Uterus (tissue), 4 donors: ENCODE results near the gene SDHA. TPM values are rescaled to one million over a fixed set of nuclear protein-coding genes. Genes with fewer than 3 reads are reported as not detected.

Experiments used
- DNase-seq, 2 donors: peaks; one replicate each; pipeline ENCODE4 v3.0.0-alpha.2; 2019 to 2020
- H3K27ac ChIP-seq, 2 donors: fragments of 200-600 bp; sonication (generic); 1 replicate in 1 of 2; 2 replicates in 1 of 2; pipeline ENCODE4 v1.5.1; 2016 to 2018
- H3K27me3 ChIP-seq, 2 donors: fragments of 200-600 bp; sonication (generic); one replicate each; pipeline ENCODE4 v1.5.1; 2018 to 2019; ENCODE audit warnings: control low read depth in 1 of 2
- H3K36me3 ChIP-seq, 2 donors: fragments of 200-600 bp; sonication (generic); one replicate each; pipeline ENCODE4 v1.5.1; 2019; ENCODE audit warnings: control low read depth in 1 of 2
- H3K4me1 ChIP-seq, 2 donors: fragments of 200-600 bp; sonication (generic); one replicate each; pipeline ENCODE4 v1.5.1; 2018 to 2019; ENCODE audit warnings: control low read depth in 1 of 2
- H3K4me3 ChIP-seq, 2 donors: fragments of 200-600 bp; sonication (generic); 1 replicate in 1 of 2; 2 replicates in 1 of 2; pipeline ENCODE4 v1.5.1; 2018 to 2019; ENCODE audit warnings: mild to moderate bottlenecking in 1 of 2
- H3K9me3 ChIP-seq, 2 donors: fragments of 200-600 bp; sonication (generic); one replicate each; pipeline ENCODE4 v1.5.1; 2019; ENCODE audit warnings: control low read depth in 1 of 2
- POLR2A ChIP-seq, 2 donors: fragments of 450-650 bp; IDR thresholded peaks; one replicate each; pipeline ENCODE4 v1.6.1; 2016; ENCODE audit warnings: antibody characterized with exemption in 2 of 2, mild to moderate bottlenecking in 1 of 2, moderate library complexity in 1 of 2
- intact Hi-C: fragments of 100-400 bp; cut with DNase I; formaldehyde crosslinking; loops from one replicate; pipeline ENCODE4 v1.15.1; 2023; ENCODE audit warnings: low total_unique reads
- total RNA-seq, 4 donors: library from RNA; depleted of rRNA in 3 of 4; stranded (reverse); fragments of >200 nt in 3 of 4; gene quantifications; one replicate each; pipeline versions ENCODE4 v1.1.0 to v1.2.4, GENCODE V29; 2014 to 2023
- TF ChIP-seq, protein P1 (sequence below), 4 experiments: fragments of 200-600 bp in 2 of 4; fragments of 450-650 bp in 2 of 4; sonication (generic) in 2 of 4; IDR thresholded peaks; one replicate each; pipeline ENCODE4 v1.5.1; 2016 to 2019; ENCODE audit warnings: antibody characterized with exemption in 4 of 4, mild to moderate bottlenecking in 2 of 4, moderate library complexity in 1 of 4
- donor health status: DM: yes; HTN: yes; CAD: no.

SDHA gene
- total RNA-seq, 4 donors from 2014 or later: 39.1 to 97.1 (median 65.4) TPM

DNA sequence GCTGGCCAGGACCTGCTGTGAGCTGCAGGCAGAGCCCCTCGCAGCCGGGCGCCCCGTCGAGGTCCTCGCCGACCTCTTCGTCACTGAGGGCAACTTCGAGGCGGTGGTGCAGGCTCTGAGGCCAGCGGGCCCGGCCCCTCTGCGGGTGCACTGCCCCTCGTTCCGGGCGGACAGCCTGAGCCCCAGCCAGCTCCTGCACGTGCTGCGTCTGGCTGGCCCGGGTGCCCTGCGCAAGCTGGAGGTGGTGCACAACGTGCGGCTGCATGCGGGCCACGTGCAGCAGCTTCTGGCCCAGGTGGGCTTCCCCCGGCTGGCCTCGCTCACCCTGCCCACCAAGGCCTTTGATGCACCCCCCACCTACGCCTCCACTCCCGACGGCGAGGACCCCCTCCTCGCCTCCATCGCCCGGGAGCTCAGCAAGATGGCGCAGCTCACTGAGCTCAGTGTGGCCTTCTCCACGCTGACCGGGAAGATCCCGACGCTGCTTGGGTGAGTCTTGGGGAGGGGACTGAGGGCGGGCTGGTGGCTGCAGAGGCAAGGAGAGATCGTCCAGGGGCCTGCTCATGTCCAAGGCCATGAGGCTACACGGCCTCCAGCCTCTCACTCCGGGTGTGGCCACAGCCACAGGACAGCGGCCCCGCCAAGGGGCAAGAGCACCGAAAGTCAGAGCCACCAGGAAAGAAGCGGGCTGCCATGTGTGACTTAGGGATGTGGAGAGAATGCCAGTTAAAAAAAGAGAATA, 26.0 kb upstream of the SDHA start:
- no peak overlapping the region for H3K4me3 ChIP-seq
- no peak overlapping the region for H3K27ac ChIP-seq
- H3K4me1 ChIP-seq: peaks cover 0 to 4% of the 10 kb centered on the region in 2 donors
- intact Hi-C loops: no loop called here
- H3K9me3 ChIP-seq: no peaks in the 10 kb centered on the region
- H3K36me3 ChIP-seq: no peaks in the 10 kb centered on the region
- DNase-seq: no peak
- H3K27me3 ChIP-seq: no peaks in the 10 kb centered on the region
- no peak for TF ChIP-seq POLR2A (IDR thresholded peaks at IDR 0.05)
- TF ChIP-seq, protein P1, sequence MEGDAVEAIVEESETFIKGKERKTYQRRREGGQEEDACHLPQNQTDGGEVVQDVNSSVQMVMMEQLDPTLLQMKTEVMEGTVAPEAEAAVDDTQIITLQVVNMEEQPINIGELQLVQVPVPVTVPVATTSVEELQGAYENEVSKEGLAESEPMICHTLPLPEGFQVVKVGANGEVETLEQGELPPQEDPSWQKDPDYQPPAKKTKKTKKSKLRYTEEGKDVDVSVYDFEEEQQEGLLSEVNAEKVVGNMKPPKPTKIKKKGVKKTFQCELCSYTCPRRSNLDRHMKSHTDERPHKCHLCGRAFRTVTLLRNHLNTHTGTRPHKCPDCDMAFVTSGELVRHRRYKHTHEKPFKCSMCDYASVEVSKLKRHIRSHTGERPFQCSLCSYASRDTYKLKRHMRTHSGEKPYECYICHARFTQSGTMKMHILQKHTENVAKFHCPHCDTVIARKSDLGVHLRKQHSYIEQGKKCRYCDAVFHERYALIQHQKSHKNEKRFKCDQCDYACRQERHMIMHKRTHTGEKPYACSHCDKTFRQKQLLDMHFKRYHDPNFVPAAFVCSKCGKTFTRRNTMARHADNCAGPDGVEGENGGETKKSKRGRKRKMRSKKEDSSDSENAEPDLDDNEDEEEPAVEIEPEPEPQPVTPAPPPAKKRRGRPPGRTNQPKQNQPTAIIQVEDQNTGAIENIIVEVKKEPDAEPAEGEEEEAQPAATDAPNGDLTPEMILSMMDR (IDR thresholded peaks at IDR 0.05): no peak

DNA sequence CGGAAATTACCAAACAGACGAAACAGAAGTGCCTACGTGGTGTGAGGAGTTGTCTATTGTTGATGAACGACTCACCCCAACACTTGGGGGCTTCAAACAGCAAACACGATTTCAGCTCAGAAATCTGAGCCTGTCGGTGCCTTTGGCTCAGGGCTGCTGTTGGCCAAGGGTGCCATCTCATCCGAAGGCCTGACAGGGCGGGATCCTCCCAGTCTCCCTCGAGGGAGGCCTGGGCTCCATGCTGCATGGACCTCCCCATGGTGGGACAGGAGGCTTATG, 25.5 kb upstream of the SDHA start:
- no peak overlapping the region for H3K4me3 ChIP-seq
- H3K27ac ChIP-seq: no peak overlapping the region
- DNase-seq: no peak
- peaks cover 0 to 4% of the 10 kb centered on the region in 2 donors for H3K4me1 ChIP-seq
- H3K9me3 ChIP-seq: no peaks in the 10 kb centered on the region
- no peaks in the 10 kb centered on the region for H3K36me3 ChIP-seq
- no peak for TF ChIP-seq POLR2A (IDR thresholded peaks at IDR 0.05)
- TF ChIP-seq, protein P1 (IDR thresholded peaks at IDR 0.05): no peak
- intact Hi-C loops: no loop called here
- no peaks in the 10 kb centered on the region for H3K27me3 ChIP-seq

DNA sequence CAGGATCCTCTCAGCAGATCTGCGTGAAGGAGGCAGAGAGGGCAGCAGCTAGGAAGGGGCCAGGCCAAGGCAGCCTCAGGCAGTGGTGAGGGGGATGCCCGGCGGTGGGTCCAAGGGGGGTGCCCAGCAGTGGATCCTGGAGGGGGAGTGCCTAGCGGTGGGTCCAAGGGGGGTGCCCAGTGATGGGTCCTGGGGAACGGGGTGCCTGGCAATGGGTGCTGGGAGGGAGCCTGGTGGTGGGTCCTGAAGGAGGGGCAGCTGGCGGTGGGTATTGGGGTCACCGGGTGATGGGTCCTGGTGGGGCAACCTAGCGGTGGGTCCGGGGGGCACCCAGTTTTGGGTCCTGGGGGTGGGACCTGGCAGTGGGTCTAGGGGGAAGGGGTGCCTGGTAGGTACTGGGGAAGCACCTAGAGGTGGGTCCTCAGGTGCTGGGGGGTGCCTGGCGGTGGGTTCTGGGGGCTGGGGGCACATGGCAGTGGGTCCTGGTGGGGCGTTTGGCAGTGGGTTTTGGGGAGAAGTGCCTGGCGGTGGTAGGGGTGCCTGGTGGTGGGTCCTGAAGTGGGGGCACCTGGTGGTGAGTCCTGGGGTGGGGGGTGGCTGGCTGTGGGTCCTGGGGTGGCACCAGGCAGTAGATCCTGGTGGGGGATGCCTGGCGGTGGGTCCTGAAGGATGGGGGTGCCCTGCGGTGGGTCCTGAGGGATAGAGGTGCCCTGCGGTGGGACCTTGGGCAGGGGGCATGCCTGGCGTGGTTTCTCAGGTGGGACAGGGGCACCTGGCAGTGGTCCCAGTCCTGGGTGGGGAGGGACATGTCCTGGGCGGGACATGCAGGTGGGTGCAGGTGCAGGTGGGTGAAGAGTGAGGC, 24.9 kb upstream of the SDHA start:
- Histone ChIP-seq H3K4me3 (no peak overlapping the region), H3K9me3 (no peaks in the 10 kb centered on the region), H3K36me3 (no peaks in the 10 kb centered on the region), H3K27me3 (no peaks in the 10 kb centered on the region), H3K27ac (no peak overlapping the region), H3K4me1 (peaks cover 0 to under 1% of the 10 kb centered on the region in 2 donors)
- no peak for DNase-seq
- TF ChIP-seq, protein P1 (IDR thresholded peaks at IDR 0.05): no peak
- TF ChIP-seq POLR2A (IDR thresholded peaks at IDR 0.05): no peak
- intact Hi-C loops: no loop called here

DNA sequence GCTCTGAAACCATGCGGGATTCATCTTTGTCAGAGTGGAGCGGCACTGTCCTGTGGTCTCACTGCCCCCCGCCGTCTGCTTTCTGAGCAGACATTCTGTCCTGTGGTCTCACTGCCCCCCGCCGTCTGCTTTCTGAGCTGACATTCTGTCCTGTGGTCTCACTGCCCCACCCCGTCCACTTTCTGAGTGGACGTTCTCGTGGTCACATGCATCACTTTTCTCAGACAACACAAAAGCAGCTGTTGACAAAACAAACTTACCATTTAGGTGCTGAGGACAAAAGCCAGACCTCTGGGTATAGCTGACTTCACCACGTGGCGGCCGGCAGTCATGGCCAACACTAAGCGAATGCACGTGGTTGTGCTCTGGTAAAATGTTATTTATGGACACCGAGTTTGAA, 24.0 kb upstream of the SDHA start:
- TF ChIP-seq POLR2A (IDR thresholded peaks at IDR 0.05): no peak
- TF ChIP-seq, protein P1 (IDR thresholded peaks at IDR 0.05): no peak
- intact Hi-C loops: no loop called here
- DNase-seq: no peak

DNA sequence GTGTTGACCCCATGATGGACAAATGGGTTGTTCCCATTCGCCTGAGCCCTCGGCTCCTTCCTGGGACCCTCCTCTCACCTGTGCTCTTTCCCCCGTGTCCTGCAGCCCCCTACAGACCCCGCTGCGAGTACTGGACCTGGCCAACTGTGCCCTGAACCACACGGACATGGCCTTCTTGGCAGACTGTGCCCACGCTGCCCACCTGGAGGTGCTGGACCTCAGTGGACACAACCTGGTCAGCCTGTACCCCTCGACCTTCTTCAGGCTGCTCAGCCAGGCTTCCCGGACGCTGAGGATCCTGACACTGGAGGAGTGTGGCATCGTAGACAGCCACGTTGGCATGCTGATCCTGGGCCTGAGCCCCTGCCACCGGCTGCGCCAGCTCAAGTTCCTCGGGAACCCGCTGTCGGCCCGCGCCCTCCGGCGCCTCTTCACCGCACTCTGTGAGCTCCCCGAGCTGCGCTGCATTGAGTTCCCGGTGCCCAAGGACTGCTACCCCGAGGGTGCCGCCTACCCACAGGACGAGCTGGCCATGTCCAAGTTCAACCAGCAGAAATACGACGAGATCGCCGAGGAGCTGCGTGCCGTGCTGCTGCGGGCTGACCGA, 23.4 kb upstream of the SDHA start:
- Histone ChIP-seq H3K27ac (no peak overlapping the region), H3K9me3 (no peaks in the 10 kb centered on the region), H3K4me1 (no peaks in the 10 kb centered on the region), H3K4me3 (no peak overlapping the region), H3K36me3 (no peaks in the 10 kb centered on the region), H3K27me3 (no peaks in the 10 kb centered on the region)
- TF ChIP-seq, protein P1 (IDR thresholded peaks at IDR 0.05): no peak
- TF ChIP-seq POLR2A (IDR thresholded peaks at IDR 0.05): no peak
- intact Hi-C loops: no loop called here
- no peak for DNase-seq

More for the DNA sequence above, 24.0 kb upstream of the SDHA start:
- Histone ChIP-seq H3K27me3 (no peaks in the 10 kb centered on the region), H3K9me3 (no peaks in the 10 kb centered on the region), H3K36me3 (no peaks in the 10 kb centered on the region), H3K4me3 (no peak overlapping the region), H3K4me1 (no peaks in the 10 kb centered on the region), H3K27ac (no peak overlapping the region)
